Hematopoietic multipotent progenitor cell treated with erythropoietin and hydrocortisone succinate and interleukin-3 and kit ligand, for 6 days (in vitro differentiated cells): ENCODE measurements around the gene STK32B.
A peak's percentile ranks its signal among the peaks of the same experiment; 100 is the strongest.

Experiments
- DNase-seq: peaks from one replicate; pipeline ENCODE4 v3.0.0-alpha.2; 2015

Gene STK32B

GRCh38 chr4:5458676-5459075 is 407.4 kb downstream of the STK32B start:
- DNase-seq, result no peak

- no peak for DNase-seq
These were observed 408.0 kb downstream of the STK32B start for GRCh38 chr4:5459236-5459635.

GRCh38 chr4:5460106-5460801 is 409.0 kb downstream of the STK32B start:
- peak; percentile 57 for DNase-seq

GRCh38 chr4:5461477-5461876 is 410.2 kb downstream of the STK32B start:
- no peak for DNase-seq

- DNase-seq, result no peak
These were observed 411.1 kb downstream of the STK32B start for GRCh38 chr4:5462254-5462835.

GRCh38 chr4:5462896-5463295 is 411.6 kb downstream of the STK32B start:
- DNase-seq, result no peak

- DNase-seq, result no peak
These were observed 412.1 kb downstream of the STK32B start for GRCh38 chr4:5463361-5463760.

- no peak for DNase-seq
These were observed 412.8 kb downstream of the STK32B start for GRCh38 chr4:5463936-5464650.

- DNase-seq, result no peak
These were observed 414.2 kb downstream of the STK32B start for GRCh38 chr4:5465529-5465928.

- DNase-seq, result no peak
These were observed 414.7 kb downstream of the STK32B start for GRCh38 chr4:5465956-5466355.

- no peak for DNase-seq
These were observed 415.8 kb downstream of the STK32B start for GRCh38 chr4:5467111-5467510.

- DNase-seq, result no peak
These were observed 418.0 kb downstream of the STK32B start for GRCh38 chr4:5469151-5469775.

GRCh38 chr4:5469861-5470260 is 418.6 kb downstream of the STK32B start:
- DNase-seq, result no peak

GRCh38 chr4:5470318-5471198 is 419.3 kb downstream of the STK32B start:
- DNase-seq, result no peak

- DNase-seq, result no peak
These were observed 419.9 kb downstream of the STK32B start for GRCh38 chr4:5471206-5471605.

GRCh38 chr4:5471691-5472090 is 420.4 kb downstream of the STK32B start:
- DNase-seq, result no peak

- no peak for DNase-seq
These were observed 420.9 kb downstream of the STK32B start for GRCh38 chr4:5472160-5472591.

- DNase-seq, result no peak
These were observed 421.8 kb downstream of the STK32B start for GRCh38 chr4:5473125-5473524.

GRCh38 chr4:5474756-5475155 is 423.5 kb downstream of the STK32B start:
- DNase-seq, result no peak

- no peak for DNase-seq
These were observed 426.3 kb downstream of the STK32B start for GRCh38 chr4:5477613-5478012.

GRCh38 chr4:5478169-5478568 is 426.9 kb downstream of the STK32B start:
- DNase-seq, result no peak

GRCh38 chr4:5478697-5479096 is 427.4 kb downstream of the STK32B start:
- no peak for DNase-seq
